Mesodermal cell (in vitro differentiated cells): ENCODE data around the gene BORCS5. TPM values are rescaled to one million over a fixed set of nuclear protein-coding genes. Genes with fewer than 3 reads are reported as not detected.
"Not testable (repeated sequence)": the region's sequence is repeated elsewhere in the genome, so short reads cannot be mapped to it uniquely, and the experiment has no call there.

Experiments
- H3K27ac ChIP-seq: 2 replicates; pipeline ENCODE4 v1.7.0; 2013; ENCODE audit warnings: mild to moderate bottlenecking, low read depth, low read length, moderate library complexity; ENCODE audit not compliant: severe bottlenecking
- H3K36me3 ChIP-seq: 2 replicates; pipeline ENCODE4 v1.7.1; 2013; ENCODE audit warnings: mild to moderate bottlenecking, low read length, moderate library complexity; ENCODE audit not compliant: control insufficient read depth, insufficient read depth
- H3K4me1 ChIP-seq: one replicate; pipeline ENCODE4 v1.7.1; 2013; ENCODE audit warnings: mild to moderate bottlenecking, low read length; ENCODE audit not compliant: insufficient read depth, control insufficient read depth, poor library complexity, severe bottlenecking
- H3K4me3 ChIP-seq: 2 replicates; pipeline ENCODE4 v1.7.0; 2013; ENCODE audit warnings: low read length, control low read depth, mild to moderate bottlenecking; ENCODE audit not compliant: insufficient read depth, poor library complexity, severe bottlenecking; ENCODE audit errors: extremely low read depth
- H3K9me3 ChIP-seq: 2 replicates; pipeline ENCODE4 v1.7.1; 2013; ENCODE audit warnings: mild to moderate bottlenecking, low read length, moderate library complexity; ENCODE audit not compliant: control insufficient read depth
- WGBS, 2 experiments: methylation state at CpG; one replicate each; pipeline ENCODE4 v1.1.5; 2013; ENCODE audit warnings: missing lambda C conversion rate in 2 of 2; ENCODE audit not compliant: insufficient coverage in 2 of 2; 5-methylcytosine and 5-hydroxymethylcytosine counted together
- polyA plus RNA-seq, 2 experiments: library from polyadenylated mRNA; stranded (reverse); fragments of 50-300 nt; gene quantifications; one replicate each; pipeline ENCODE4 v1.2.3, GENCODE V29; 2013

The BORCS5 gene
- polyA plus RNA-seq (2013, experiment 1 of 2), result 9.7 TPM
- polyA plus RNA-seq (2013, experiment 2 of 2), result 10.8 TPM

- Histone ChIP-seq H3K9me3 (no peaks in the 10 kb centered on the region), H3K4me3 (peak within 1 kb of the TSS; percentile 83), H3K27ac (peak within 1 kb of the TSS; percentile 77), H3K36me3 (no peaks in the 10 kb centered on the region), H3K4me1 (peaks cover 4% of the 10 kb centered on the region)
- WGBS, 2 experiments, result 0 to 1% methylated on average over 66 to 71 of the region's 72 CpGs
These were observed at the start of gene BORCS5 for GRCh38 chr12:12356896-12357718. BORCS5 (plus strand) TSS chr12:12357078; CDS start chr12:12357452, 374 bp downstream.

DNA sequence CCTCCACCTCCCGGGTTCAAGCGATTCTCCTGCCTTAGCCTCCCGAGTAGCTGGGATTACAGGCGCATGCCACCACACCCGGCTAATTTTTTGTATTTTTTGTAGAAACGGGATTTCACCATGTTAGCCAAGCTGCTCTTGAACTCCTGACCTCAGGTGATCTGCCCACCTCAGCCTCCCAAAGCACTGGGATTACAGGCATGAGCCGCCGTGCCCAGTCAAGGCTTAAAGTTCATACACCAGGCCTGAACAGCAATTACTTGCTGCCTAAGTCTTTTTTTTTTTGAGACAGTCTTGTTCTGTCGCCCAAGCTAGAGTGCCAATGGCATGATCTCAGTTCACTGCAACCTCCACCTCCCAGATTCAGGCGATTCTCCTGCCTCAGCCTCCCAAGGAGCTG, 46.2 kb upstream of the BORCS5 start:
- not testable (repeated sequence) for H3K36me3 ChIP-seq, H3K4me1 ChIP-seq, H3K9me3 ChIP-seq, H3K27ac ChIP-seq, H3K4me3 ChIP-seq
- 92 to 96% methylated on average over 5 to 6 of the region's 10 CpGs for WGBS, 2 experiments

DNA sequence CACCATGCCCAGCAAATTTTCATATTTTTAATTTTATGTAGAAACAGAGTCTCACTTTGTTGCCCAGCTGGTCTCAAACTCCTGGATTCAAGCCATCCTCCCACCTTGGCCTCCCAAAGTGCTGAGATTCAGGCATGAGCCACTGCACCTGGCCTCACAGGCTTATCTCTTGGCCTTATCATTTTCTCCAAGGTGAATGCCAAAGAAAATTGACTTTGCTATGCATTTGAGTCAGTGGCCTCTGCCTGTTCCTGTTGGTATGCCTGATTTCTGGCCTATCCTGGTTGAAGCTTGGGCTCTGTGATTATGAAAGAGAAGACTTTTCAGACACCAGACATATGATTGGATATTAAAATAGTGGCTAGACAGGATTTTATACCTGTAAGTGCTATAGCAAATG, 41.0 kb upstream of the BORCS5 start:
- peaks cover 13% of the 10 kb centered on the region for H3K4me1 ChIP-seq
- H3K36me3 ChIP-seq, result no peaks in the 10 kb centered on the region
- H3K27ac ChIP-seq, result no peak overlapping the region
- no peaks in the 10 kb centered on the region for H3K9me3 ChIP-seq
- no peak overlapping the region for H3K4me3 ChIP-seq

DNA sequence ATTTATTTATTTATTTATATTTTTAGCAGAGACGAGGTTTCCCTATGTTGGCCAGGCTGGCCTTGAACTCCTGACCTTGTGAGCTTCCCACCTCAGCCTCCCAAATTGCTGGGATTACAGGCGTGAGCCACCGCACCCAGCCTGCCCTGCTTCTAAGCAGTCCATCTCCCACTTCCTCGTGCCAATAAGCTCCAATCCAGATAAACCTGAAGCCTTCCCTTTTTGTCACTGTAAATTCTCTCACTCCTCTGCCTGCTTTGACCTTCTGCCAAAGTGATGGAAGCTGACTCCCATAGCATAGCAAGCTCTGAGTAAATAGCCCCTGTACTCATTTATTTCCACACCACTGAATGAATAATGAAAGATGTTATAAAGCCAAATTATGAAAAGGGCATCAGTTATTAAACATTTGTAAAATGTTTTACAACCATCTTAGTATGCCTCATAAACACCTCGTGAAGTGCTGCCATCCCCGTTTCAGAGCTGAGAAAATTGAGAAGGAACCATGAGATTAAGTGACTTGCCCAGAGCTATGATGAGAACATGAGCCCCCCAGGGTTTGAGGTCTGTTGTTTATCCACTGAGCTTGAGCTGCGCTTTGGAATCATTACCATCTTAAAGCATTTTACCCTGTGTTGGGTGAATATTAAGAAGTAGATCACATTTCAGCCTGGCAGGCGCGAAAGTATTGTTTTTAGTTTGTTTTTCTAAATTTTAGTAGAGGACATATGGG, 37.3 kb upstream of the BORCS5 start:
- no peaks in the 10 kb centered on the region for H3K36me3 ChIP-seq
- H3K9me3 ChIP-seq, result no peaks in the 10 kb centered on the region
- peaks cover 10% of the 10 kb centered on the region for H3K4me1 ChIP-seq
- 65 to 90% methylated on average over 4 to 5 of the region's 9 CpGs for WGBS, 2 experiments
- peak overlapping the region; percentile 79 for H3K27ac ChIP-seq
- H3K4me3 ChIP-seq, result no peak overlapping the region

GRCh38 chr12:12323118-12323517, 33.8 kb upstream of the BORCS5 start:
- Histone ChIP-seq H3K27ac (no peak overlapping the region), H3K36me3 (no peaks in the 10 kb centered on the region), H3K9me3 (no peaks in the 10 kb centered on the region), H3K4me3 (no peak overlapping the region), H3K4me1 (peaks cover 10% of the 10 kb centered on the region)
- WGBS, 2 experiments, result 75 to 95% methylated on average over 3 of the region's 4 CpGs

DNA sequence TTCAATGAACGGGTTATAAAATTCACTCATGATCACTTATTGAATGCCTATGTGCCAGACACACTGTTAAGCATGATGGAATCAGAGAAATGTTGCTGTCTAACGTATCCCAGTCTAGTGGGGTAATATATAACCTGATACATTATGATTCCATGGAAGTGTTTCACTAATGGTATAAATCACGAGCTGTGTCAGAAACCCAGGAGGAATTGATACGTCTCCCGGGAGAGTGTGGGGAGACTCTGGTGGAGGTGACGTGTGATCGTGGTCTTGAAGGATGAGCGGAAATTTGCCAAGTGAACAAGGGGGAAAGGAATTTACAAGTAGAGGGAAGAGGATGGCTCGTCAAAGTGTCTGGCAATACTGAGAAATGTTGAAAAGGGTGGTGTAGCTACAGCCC, 33.3 kb upstream of the BORCS5 start:
- Histone ChIP-seq H3K9me3 (no peaks in the 10 kb centered on the region), H3K36me3 (no peaks in the 10 kb centered on the region), H3K27ac (no peak overlapping the region), H3K4me1 (peaks cover 10% of the 10 kb centered on the region), H3K4me3 (no peak overlapping the region)
- WGBS, 2 experiments, result 95 to 97% methylated on average over 7 to 9 of the region's 9 CpGs

GRCh38 chr12:12326262-12326661, 30.6 kb upstream of the BORCS5 start:
- Histone ChIP-seq H3K4me3 (no peak overlapping the region), H3K27ac (no peak overlapping the region), H3K36me3 (no peaks in the 10 kb centered on the region), H3K9me3 (no peaks in the 10 kb centered on the region), H3K4me1 (no peaks in the 10 kb centered on the region)
- WGBS, 2 experiments, result 90 to 100% methylated on average over 1 to 2 of the region's 3 CpGs

GRCh38 chr12:12327802-12328201, 29.1 kb upstream of the BORCS5 start:
- no peak overlapping the region for H3K4me3 ChIP-seq
- H3K9me3 ChIP-seq, result no peaks in the 10 kb centered on the region
- no peaks in the 10 kb centered on the region for H3K36me3 ChIP-seq
- H3K27ac ChIP-seq, result no peak overlapping the region
- 13% methylated on average over 1 of the region's 1 CpG; no CpG with 5 or more reads in 1 of the 2 experiments for WGBS, 2 experiments
- no peaks in the 10 kb centered on the region for H3K4me1 ChIP-seq

GRCh38 chr12:12331244-12331771, 25.6 kb upstream of the BORCS5 start:
- Histone ChIP-seq H3K36me3 (no peaks in the 10 kb centered on the region), H3K4me3 (no peak overlapping the region), H3K27ac (no peak overlapping the region), H3K4me1 (no peaks in the 10 kb centered on the region), H3K9me3 (no peaks in the 10 kb centered on the region)
- WGBS, 2 experiments, result 65 to 71% methylated on average over 7 of the region's 7 CpGs

GRCh38 chr12:12331896-12332295, 25.0 kb upstream of the BORCS5 start:
- Histone ChIP-seq H3K36me3 (no peaks in the 10 kb centered on the region), H3K4me3 (no peak overlapping the region), H3K4me1 (no peaks in the 10 kb centered on the region), H3K9me3 (no peaks in the 10 kb centered on the region), H3K27ac (no peak overlapping the region)
- 88 to 100% methylated on average over 1 of the region's 1 CpG for WGBS, 2 experiments
